Cardiac fibroblast (primary cell): ENCODE measurements around the gene KAZALD1.
A peak's percentile ranks its signal among the peaks of the same experiment; 100 is the strongest.

Source experiments
- DNase-seq, 2 donors: peaks; one replicate each; pipeline versions ENCODE4 v3.0.0 to v3.0.0-alpha.2; 2010; ENCODE audit warnings: low read depth in 2 of 2
- H3K4me3 ChIP-seq, 2 donors: replicated peaks in 1 of 2; 1 replicate in 1 of 2; 2 replicates in 1 of 2; pipeline ENCODE4 v1.5.1; 2011; ENCODE audit warnings: low read depth in 2 of 2, low read length in 2 of 2, mild to moderate bottlenecking in 2 of 2, moderate library complexity in 1 of 2
- CTCF ChIP-seq: IDR thresholded peaks from one replicate; pipeline ENCODE4 v1.5.1; 2011; ENCODE audit warnings: low read depth, mild to moderate bottlenecking, low read length, inconsistent platforms

The KAZALD1 gene

GRCh38 chr10:101016814-101017213 lies 45.0 kb upstream of the KAZALD1 start:
- no peak for DNase-seq
- no peak for TF ChIP-seq CTCF
- H3K4me3 ChIP-seq: no peak overlapping the region

- no peak for TF ChIP-seq CTCF
- peak in 1 of 2 donors; percentile 46 for DNase-seq
Measured at GRCh38 chr10:101018118-101018599, 43.6 kb upstream of the KAZALD1 start.

GRCh38 chr10:101018600-101019439 lies 43.0 kb upstream of the KAZALD1 start:
- TF ChIP-seq CTCF: peak; percentile 81
- H3K4me3 ChIP-seq: no peak overlapping the region
- peak; percentile 85 to 88 for DNase-seq

More at GRCh38 chr10:101018118-101018599, 43.6 kb upstream of the KAZALD1 start:
- no peak overlapping the region for H3K4me3 ChIP-seq

GRCh38 chr10:101019440-101019703 lies 42.4 kb upstream of the KAZALD1 start:
- no peak overlapping the region for H3K4me3 ChIP-seq
- DNase-seq: no peak
- TF ChIP-seq CTCF: no peak

GRCh38 chr10:101020427-101021075 lies 41.2 kb upstream of the KAZALD1 start:
- DNase-seq: no peak
- no peak overlapping the region for H3K4me3 ChIP-seq
- TF ChIP-seq CTCF: no peak

GRCh38 chr10:101021239-101021638 lies 40.5 kb upstream of the KAZALD1 start:
- no peak overlapping the region for H3K4me3 ChIP-seq
- DNase-seq: no peak
- no peak for TF ChIP-seq CTCF
